ENCODE data around the gene SEPTIN2.

GRCh38 chr2:241378816-241379215 is 63.1 kb downstream of the SEPTIN2 start:
- no peak for TF ChIP-seq EZH2 (IDR thresholded peaks at IDR 0.05; ENCODE audit: low read depth)
- TF ChIP-seq, protein P1, sequence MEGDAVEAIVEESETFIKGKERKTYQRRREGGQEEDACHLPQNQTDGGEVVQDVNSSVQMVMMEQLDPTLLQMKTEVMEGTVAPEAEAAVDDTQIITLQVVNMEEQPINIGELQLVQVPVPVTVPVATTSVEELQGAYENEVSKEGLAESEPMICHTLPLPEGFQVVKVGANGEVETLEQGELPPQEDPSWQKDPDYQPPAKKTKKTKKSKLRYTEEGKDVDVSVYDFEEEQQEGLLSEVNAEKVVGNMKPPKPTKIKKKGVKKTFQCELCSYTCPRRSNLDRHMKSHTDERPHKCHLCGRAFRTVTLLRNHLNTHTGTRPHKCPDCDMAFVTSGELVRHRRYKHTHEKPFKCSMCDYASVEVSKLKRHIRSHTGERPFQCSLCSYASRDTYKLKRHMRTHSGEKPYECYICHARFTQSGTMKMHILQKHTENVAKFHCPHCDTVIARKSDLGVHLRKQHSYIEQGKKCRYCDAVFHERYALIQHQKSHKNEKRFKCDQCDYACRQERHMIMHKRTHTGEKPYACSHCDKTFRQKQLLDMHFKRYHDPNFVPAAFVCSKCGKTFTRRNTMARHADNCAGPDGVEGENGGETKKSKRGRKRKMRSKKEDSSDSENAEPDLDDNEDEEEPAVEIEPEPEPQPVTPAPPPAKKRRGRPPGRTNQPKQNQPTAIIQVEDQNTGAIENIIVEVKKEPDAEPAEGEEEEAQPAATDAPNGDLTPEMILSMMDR (conservative IDR thresholded peaks at IDR 0.05), result no peak
